ENCODE results near the gene GTF3C2. TPM values are rescaled to one million over a fixed set of nuclear protein-coding genes. Genes with fewer than 3 reads are reported as not detected.

GTF3C2 gene
- total and polyA plus RNA-seq, 10 of the 15 experiments (the other 5 are each of a cell fraction or from before 2014, with no cell fraction given), result 45.9 to 105 (median 80.3) TPM

DNA sequence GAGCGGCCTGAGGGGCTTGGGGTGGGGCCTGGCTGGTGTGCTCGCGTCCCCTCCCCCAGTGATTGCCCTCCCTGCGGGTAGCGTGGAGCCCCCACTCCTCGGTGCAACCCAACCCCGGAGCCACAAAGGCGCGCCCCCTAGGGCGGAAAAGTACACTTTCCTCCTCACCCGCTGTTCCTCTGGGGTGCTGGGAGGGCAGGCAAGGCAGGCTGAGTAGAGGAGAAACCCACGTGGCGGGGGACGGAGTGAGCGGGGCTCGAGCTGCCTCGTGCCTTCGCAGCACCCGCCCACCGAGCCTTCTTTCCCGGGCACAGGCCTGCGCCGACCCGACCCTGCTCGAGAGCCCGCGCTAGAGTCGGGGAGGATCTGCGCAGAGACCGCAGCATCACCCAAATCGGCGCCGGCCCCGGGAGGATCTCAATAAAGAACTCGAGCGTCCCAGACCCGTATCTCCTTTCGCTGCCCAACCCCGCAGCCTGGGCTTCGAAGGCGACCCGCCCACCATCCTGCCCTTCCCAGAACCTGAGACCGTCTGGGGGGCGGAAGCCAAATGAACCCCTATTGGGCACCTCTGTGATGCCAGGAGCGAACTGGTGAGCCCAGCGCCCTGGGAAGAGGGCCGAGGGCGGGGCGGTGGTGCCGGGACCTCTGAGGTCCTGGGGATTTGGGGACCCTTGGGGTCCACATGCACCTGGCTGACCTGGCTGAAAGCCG, 49.8 kb downstream of the GTF3C2 start (continued):
- TF ChIP-seq NBN (IDR thresholded peaks at IDR 0.05) (no peak), ZNF274 (IDR thresholded peaks at IDR 0.05; ENCODE audit: insufficient read depth, insufficient read length) (no peak), NFXL1 (IDR thresholded peaks at IDR 0.05; ENCODE audit: borderline replicate concordance) (no peak), RAD21 (IDR thresholded peaks at IDR 0.05; ENCODE audit: insufficient read depth, low read depth, low read length) (no peak)
- TF ChIP-seq, protein P1, sequence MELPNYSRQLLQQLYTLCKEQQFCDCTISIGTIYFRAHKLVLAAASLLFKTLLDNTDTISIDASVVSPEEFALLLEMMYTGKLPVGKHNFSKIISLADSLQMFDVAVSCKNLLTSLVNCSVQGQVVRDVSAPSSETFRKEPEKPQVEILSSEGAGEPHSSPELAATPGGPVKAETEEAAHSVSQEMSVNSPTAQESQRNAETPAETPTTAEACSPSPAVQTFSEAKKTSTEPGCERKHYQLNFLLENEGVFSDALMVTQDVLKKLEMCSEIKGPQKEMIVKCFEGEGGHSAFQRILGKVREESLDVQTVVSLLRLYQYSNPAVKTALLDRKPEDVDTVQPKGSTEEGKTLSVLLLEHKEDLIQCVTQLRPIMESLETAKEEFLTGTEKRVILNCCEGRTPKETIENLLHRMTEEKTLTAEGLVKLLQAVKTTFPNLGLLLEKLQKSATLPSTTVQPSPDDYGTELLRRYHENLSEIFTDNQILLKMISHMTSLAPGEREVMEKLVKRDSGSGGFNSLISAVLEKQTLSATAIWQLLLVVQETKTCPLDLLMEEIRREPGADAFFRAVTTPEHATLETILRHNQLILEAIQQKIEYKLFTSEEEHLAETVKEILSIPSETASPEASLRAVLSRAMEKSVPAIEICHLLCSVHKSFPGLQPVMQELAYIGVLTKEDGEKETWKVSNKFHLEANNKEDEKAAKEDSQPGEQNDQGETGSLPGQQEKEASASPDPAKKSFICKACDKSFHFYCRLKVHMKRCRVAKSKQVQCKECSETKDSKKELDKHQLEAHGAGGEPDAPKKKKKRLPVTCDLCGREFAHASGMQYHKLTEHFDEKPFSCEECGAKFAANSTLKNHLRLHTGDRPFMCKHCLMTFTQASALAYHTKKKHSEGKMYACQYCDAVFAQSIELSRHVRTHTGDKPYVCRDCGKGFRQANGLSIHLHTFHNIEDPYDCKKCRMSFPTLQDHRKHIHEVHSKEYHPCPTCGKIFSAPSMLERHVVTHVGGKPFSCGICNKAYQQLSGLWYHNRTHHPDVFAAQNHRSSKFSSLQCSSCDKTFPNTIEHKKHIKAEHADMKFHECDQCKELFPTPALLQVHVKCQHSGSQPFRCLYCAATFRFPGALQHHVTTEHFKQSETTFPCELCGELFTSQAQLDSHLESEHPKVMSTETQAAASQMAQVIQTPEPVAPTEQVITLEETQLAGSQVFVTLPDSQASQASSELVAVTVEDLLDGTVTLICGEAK (IDR thresholded peaks at IDR 0.05; ENCODE audit: borderline replicate concordance), result no peak
- TF ChIP-seq, protein P2, sequence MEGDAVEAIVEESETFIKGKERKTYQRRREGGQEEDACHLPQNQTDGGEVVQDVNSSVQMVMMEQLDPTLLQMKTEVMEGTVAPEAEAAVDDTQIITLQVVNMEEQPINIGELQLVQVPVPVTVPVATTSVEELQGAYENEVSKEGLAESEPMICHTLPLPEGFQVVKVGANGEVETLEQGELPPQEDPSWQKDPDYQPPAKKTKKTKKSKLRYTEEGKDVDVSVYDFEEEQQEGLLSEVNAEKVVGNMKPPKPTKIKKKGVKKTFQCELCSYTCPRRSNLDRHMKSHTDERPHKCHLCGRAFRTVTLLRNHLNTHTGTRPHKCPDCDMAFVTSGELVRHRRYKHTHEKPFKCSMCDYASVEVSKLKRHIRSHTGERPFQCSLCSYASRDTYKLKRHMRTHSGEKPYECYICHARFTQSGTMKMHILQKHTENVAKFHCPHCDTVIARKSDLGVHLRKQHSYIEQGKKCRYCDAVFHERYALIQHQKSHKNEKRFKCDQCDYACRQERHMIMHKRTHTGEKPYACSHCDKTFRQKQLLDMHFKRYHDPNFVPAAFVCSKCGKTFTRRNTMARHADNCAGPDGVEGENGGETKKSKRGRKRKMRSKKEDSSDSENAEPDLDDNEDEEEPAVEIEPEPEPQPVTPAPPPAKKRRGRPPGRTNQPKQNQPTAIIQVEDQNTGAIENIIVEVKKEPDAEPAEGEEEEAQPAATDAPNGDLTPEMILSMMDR (IDR thresholded peaks at IDR 0.05 in 2 of 3, conservative IDR thresholded peaks at IDR 0.05 in 1 of 3; ENCODE audit: control insufficient read depth in 2 of 3, extremely low read depth in 1 of 3, insufficient read depth in 1 of 3, low read depth in 3 of 3, low read length in 3 of 3), result no peak

Data from GM12878 (cell line).